Subcutaneous abdominal adipose tissue (tissue), 5 donors: ENCODE data around the gene MDGA2.
"Not testable (repeated sequence)": the region's sequence is repeated elsewhere in the genome, so short reads cannot be mapped to it uniquely, and the experiment has no call there.

ENCODE experiments used
- H3K27ac ChIP-seq: one replicate; pipeline ENCODE4 v1.7.0; 2013; ENCODE audit warnings: low read depth, mild to moderate bottlenecking, inconsistent platforms, low read length, moderate library complexity
- H3K27me3 ChIP-seq, 5 donors: one replicate each; pipeline ENCODE4 v1.7.0; 2013; ENCODE audit warnings: low read length in 5 of 5, inconsistent platforms in 1 of 5; ENCODE audit not compliant: control insufficient read depth in 5 of 5, insufficient read depth in 4 of 5
- H3K36me3 ChIP-seq, 5 donors: one replicate each; pipeline ENCODE4 v1.7.0; 2013; ENCODE audit warnings: low read length in 5 of 5; ENCODE audit not compliant: control insufficient read depth in 5 of 5, insufficient read depth in 5 of 5
- H3K4me1 ChIP-seq, 5 donors: one replicate each; pipeline ENCODE4 v1.7.0; 2013; ENCODE audit warnings: low read length in 5 of 5, mild to moderate bottlenecking in 3 of 5, moderate library complexity in 1 of 5; ENCODE audit not compliant: control insufficient read depth in 5 of 5, insufficient read depth in 5 of 5
- H3K4me3 ChIP-seq, 5 donors: one replicate each; pipeline ENCODE4 v1.7.0; 2013; ENCODE audit warnings: low read length in 5 of 5, low read depth in 1 of 5
- H3K9ac ChIP-seq, 5 donors: one replicate each; pipeline ENCODE4 v1.7.0; 2013; ENCODE audit warnings: low read length in 5 of 5, mild to moderate bottlenecking in 4 of 5, moderate library complexity in 3 of 5
- H3K9me3 ChIP-seq, 5 donors: one replicate each; pipeline ENCODE4 v1.7.0; 2013; ENCODE audit warnings: low read length in 5 of 5; ENCODE audit not compliant: control insufficient read depth in 5 of 5
- donor health status: healthy.
- donor health status: healthy.
- donor health status: healthy.
- donor health status: healthy.
- donor health status: healthy.

MDGA2 gene

DNA sequence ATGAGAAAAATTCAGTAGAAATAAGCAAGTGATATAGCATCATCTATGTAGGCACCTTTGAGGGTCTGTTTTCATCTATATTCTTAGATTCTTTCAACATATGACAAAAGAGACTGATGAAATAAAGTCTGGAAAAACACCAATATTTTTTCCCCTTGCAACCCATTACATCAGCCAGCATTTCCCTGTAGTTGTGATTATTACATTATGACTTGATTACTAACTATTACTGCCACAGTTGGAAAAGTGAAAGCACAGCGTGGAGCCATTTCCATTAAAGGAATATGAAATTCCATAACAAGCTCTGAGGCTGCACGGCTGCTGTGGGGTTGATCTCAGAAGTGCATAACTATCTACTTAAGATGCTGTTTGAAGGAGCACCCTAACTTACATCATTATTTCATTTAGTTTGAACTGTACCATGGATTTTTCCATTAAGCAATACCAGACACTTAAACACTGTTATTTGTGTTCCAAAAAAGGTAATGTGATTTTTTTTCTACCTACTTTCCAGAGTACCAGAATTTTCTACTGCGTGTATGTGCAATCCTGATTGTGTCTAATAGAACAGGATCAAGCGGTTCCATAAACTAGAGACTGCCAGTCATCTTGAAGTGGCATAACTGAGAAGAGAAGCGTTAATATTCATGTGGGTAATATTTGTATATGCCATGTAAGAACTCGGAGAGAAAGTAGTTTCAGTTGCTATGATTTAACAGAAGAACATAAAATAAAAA, 405.5 kb downstream of the MDGA2 start:
- H3K36me3 ChIP-seq: no peaks in the 10 kb centered on the region
- no peak overlapping the region for H3K4me3 ChIP-seq
- no peaks in the 10 kb centered on the region for H3K27me3 ChIP-seq
- no peak overlapping the region for H3K9ac ChIP-seq
- H3K4me1 ChIP-seq: no peaks in the 10 kb centered on the region
- H3K27ac ChIP-seq: no peak overlapping the region
- no peaks in the 10 kb centered on the region for H3K9me3 ChIP-seq

DNA sequence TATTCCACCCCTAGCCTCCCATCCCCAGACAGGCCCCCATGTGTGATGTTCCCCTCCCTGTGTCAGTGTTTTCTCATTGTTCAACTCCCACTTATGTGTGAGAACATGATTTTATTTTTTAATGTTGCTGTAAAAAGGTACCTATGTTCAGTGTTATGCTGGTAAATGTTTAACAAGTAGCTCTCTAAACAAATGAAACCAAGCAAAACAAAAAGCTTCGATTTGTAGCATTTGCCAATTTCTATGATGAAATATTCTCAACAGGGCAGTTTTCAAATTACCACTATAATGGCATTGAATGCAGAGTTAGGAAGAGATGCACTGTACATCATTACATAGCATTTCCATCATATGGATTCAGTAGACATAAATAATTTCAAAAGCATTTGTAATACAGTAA, 410.6 kb downstream of the MDGA2 start:
- H3K27ac ChIP-seq: no peak overlapping the region
- H3K4me3 ChIP-seq: no peak overlapping the region
- no peak overlapping the region for H3K9ac ChIP-seq
- no peaks in the 10 kb centered on the region for H3K9me3 ChIP-seq
- no peaks in the 10 kb centered on the region for H3K4me1 ChIP-seq
- no peaks in the 10 kb centered on the region for H3K36me3 ChIP-seq
- H3K27me3 ChIP-seq: no peaks in the 10 kb centered on the region

DNA sequence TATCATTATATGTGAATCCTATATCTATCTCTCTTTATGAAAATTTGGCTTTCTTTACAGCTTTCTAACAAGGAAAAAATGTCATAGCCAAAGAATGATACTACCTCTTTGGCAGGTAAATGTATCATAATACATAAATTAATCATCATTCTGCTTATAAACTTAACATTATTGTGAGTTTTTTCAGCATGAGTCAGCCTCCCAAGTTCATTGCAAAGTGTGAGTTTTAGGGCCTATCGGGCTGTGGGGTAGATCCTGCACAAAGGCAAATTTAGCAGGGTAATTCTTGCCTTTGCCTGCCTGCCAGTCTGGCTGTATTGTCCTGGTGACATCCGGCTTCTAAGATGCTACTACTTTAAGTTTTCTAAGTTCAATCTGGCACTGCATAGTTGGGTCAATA, 412.6 kb downstream of the MDGA2 start:
- Histone ChIP-seq H3K9me3 (no peaks in the 10 kb centered on the region), H3K27ac (no peak overlapping the region), H3K36me3 (no peaks in the 10 kb centered on the region), H3K9ac (no peak overlapping the region), H3K27me3 (no peaks in the 10 kb centered on the region), H3K4me1 (no peaks in the 10 kb centered on the region), H3K4me3 (no peak overlapping the region)

DNA sequence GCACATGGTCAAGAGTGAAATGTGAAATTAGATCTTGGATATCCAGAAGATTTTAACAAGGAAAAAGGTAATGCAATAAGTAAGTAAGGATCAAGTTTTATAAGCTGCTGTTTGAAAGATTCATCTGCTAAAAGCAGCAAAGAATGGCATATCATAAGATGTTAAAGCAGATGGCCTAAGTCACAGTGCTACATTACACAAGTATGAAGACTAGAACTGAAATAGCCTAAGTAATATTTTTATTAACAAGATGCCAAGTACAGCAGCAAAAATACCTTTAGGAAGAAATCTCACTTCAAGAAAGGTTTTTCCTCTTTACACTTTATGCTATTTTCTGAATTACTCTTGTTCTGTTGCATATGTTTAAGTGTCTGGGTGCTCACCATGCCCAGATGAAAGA, 414.1 kb downstream of the MDGA2 start:
- Histone ChIP-seq H3K27me3 (no peaks in the 10 kb centered on the region), H3K4me3 (no peak overlapping the region), H3K36me3 (no peaks in the 10 kb centered on the region), H3K27ac (no peak overlapping the region), H3K4me1 (no peaks in the 10 kb centered on the region), H3K9me3 (no peaks in the 10 kb centered on the region), H3K9ac (no peak overlapping the region)

DNA sequence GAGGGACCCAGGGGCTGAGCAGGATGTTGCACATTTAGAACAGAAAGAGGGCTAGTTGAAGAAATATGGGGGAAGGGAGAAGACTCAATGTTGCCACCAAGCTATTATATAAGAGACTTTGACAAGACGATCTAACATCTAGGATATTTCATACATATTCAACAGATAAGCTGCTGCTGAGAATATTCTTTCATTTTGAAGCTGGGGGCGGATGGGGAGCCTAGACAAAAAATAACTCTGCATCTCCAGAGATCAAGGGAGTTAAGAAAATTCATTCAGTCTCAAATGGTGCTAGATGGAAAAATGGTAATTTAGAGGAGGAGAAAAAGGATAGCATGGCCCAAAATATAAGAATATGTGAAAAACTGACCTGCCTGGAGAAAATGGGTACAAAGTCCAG, 415.6 kb downstream of the MDGA2 start:
- Histone ChIP-seq H3K9ac (no peak overlapping the region), H3K36me3 (no peaks in the 10 kb centered on the region), H3K4me3 (no peak overlapping the region), H3K4me1 (no peaks in the 10 kb centered on the region), H3K27me3 (no peaks in the 10 kb centered on the region), H3K27ac (no peak overlapping the region), H3K9me3 (no peaks in the 10 kb centered on the region)

DNA sequence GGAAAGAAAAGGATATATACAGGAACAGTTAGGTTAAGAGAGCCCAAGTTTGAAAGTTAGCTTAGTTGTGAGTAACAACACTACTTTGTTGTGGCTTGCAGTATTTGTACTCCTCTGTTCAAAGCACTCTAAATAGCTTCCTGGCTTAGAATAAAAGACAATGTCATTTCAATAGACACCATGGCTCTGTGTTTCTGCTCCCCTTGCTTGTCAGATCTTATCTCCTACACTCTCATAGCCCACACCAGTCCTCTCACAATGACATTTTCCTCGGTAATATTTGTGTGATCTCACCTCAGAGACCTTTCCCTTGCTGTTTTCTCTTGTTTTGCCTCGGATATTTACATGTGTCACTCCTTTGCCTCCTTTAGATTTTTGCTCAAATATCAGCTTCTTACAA, 418.4 kb downstream of the MDGA2 start:
- H3K4me1 ChIP-seq: no peaks in the 10 kb centered on the region
- no peak overlapping the region for H3K4me3 ChIP-seq
- H3K27me3 ChIP-seq: no peaks in the 10 kb centered on the region

DNA sequence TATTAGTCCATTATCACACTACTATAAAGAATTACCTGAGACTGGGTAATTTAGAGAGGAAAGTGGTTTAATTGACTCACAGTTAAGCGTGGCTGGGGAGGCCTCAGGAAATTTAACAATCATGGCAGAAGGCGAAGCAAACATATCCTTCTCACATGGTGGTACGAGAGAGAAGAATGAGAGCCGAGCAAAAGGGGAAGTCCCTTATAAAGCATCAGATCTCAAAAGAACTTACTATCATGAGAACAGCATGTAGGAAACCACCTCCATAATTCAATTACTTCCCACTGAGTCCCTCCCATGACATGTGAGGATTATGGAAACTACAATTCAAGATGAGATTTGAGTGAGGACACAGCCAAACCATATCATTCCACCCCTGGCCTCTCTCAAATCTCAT, 422.6 kb downstream of the MDGA2 start:
- H3K9ac ChIP-seq: no peak overlapping the region
- H3K36me3 ChIP-seq: no peaks in the 10 kb centered on the region
- H3K4me3 ChIP-seq: no peak overlapping the region
- H3K4me1 ChIP-seq: no peaks in the 10 kb centered on the region
- H3K27ac ChIP-seq: no peak overlapping the region
- H3K27me3 ChIP-seq: no peaks in the 10 kb centered on the region
- H3K9me3 ChIP-seq: no peaks in the 10 kb centered on the region

More for the DNA sequence above, 418.4 kb downstream of the MDGA2 start:
- H3K9me3 ChIP-seq: no peaks in the 10 kb centered on the region
- H3K36me3 ChIP-seq: no peaks in the 10 kb centered on the region
- no peak overlapping the region for H3K27ac ChIP-seq
- H3K9ac ChIP-seq: no peak overlapping the region

DNA sequence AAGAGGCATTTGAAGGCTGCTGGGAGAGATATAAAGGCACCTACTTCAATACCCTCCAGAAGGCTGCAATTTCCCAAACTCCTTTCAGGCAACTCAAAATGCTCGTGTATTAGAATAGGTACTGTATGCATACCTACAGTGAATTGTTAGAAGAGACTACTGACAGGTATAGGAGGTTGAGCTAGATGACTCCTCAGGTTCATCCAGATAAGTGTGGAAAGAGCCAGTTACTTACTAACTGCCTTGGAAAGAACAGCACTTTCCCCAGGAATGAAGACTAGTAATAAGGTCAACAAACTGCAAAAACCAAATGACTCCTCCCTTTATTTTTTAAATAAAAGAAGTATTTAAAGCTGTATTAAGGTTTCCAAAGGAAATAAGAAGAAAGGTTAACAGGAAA, 429.0 kb downstream of the MDGA2 start:
- Histone ChIP-seq H3K9ac (no peak overlapping the region), H3K36me3 (no peaks in the 10 kb centered on the region), H3K9me3 (no peaks in the 10 kb centered on the region), H3K4me3 (no peak overlapping the region), H3K4me1 (no peaks in the 10 kb centered on the region), H3K27ac (no peak overlapping the region), H3K27me3 (no peaks in the 10 kb centered on the region)

DNA sequence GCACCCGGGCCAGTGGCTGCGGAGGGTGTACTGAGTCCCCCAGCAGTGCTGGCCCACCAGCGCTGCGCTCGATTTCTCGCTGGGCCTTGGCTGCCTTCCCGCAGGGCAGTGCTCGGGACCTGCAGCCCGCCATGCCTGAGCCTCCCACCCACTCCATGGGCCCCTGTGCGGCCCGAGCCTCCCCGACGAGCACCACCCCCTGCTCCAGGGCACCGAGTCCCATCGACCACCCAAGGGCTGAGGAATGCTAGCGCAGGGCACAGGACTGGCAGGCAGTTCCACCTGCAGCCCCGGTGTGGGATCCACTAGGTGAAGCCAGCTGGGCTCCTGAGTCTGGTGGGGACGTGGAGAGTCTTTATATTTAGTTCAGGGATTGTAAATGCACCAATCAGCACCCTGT, 432.8 kb downstream of the MDGA2 start:
- H3K4me3 ChIP-seq: not testable (repeated sequence)

DNA sequence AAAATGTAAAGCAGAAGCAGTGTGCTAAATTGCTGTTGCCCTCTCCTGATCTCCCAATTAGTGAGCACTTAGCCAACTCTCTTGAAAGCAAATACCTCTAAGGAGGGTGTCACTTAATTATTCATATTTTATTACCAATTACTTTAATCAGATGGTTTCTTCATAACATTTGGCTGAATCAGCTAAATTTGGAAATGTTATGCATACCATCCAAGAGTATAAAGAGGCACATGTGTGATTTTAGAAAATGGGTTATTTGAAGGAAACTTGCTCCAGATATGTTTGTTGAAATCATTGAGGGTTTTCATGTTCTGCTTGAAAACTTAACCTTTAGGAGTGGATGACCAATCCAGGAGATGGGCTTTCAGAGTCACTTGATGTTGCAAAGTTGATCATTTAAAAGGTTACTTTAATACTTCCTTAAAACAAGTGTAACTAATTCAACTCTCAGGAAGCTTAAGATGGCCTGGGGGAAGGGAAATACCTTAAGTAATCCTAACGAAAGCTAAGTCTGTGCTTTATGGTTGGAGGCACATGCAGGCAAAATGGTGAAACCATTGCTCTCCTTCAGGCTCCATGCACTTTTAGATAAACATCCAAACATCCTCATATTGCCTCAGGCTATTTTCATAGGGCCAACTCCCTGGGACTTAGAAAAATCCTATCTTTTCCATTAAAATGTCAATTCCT, 434.5 kb downstream of the MDGA2 start:
- Histone ChIP-seq H3K4me1 (no peaks in the 10 kb centered on the region), H3K36me3 (no peaks in the 10 kb centered on the region), H3K27me3 (no peaks in the 10 kb centered on the region), H3K27ac (no peak overlapping the region), H3K9me3 (no peaks in the 10 kb centered on the region), H3K9ac (no peak overlapping the region), H3K4me3 (no peak overlapping the region)

More for the DNA sequence above, 432.8 kb downstream of the MDGA2 start:
- H3K27me3 ChIP-seq, H3K36me3 ChIP-seq, H3K9ac ChIP-seq, H3K27ac ChIP-seq, H3K4me1 ChIP-seq, H3K9me3 ChIP-seq: not testable (repeated sequence)
